ENCODE measurements around the gene PCSK6. TPM values are rescaled to one million over a fixed set of nuclear protein-coding genes. Genes with fewer than 3 reads are reported as not detected.

PCSK6 gene
- total RNA-seq, result 0.32 TPM in 1 of 2 replicates, not detected in the other

DNA sequence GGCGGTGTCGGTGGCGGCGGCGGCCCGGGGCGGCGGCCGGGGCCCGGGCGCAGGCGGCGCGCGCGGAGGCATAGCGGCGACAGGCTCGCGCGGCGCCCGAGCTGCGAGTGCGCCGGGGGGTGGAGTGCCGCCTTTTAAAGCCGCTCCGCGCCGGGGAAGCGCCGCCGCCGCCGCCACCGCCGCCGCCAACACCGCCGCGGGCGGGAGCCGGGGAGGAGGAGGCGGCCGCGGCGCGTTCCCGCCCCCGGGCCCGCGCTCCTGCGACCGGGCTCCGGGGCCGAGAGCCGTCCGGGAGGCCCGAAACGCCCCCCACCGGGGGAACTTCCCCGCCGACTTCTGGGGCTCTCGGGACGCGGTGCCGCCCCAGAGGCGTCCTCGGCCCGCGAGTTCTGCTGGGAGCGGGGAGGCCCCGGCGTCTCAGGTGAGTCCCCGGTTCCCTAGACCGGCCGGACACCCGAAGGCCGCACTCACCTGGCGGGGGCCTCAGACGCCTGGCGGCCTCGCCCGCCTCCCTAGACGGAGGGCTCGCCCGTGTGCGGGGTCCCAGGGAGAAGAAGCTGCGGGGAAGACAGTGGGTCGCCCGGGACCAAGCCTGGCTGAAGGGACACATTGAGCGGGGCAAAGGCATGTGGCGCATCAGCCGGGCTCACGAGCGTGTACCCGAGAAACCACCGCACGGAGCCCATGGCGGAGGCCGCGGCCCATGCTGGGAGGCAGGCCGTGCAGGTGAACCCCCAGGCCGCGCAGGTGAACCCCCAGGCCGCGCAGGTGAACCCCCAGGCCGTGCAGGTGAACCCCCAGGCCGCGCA, at the start of gene PCSK6:
TSS of gene PCSK6 (minus strand) at position 109 of the 809 bp plus-strand sequence. CDS start at position 72, 37 bp downstream.

GRCh38 chr15:101294731-101295606, 194.5 kb downstream of the PCSK6 start, which contains the start of gene SNRPA1:
Gene SNRPA1, minus strand, starts transcription at chr15:101295248. Its CDS starts 70 bp downstream, at chr15:101295178.

DNA sequence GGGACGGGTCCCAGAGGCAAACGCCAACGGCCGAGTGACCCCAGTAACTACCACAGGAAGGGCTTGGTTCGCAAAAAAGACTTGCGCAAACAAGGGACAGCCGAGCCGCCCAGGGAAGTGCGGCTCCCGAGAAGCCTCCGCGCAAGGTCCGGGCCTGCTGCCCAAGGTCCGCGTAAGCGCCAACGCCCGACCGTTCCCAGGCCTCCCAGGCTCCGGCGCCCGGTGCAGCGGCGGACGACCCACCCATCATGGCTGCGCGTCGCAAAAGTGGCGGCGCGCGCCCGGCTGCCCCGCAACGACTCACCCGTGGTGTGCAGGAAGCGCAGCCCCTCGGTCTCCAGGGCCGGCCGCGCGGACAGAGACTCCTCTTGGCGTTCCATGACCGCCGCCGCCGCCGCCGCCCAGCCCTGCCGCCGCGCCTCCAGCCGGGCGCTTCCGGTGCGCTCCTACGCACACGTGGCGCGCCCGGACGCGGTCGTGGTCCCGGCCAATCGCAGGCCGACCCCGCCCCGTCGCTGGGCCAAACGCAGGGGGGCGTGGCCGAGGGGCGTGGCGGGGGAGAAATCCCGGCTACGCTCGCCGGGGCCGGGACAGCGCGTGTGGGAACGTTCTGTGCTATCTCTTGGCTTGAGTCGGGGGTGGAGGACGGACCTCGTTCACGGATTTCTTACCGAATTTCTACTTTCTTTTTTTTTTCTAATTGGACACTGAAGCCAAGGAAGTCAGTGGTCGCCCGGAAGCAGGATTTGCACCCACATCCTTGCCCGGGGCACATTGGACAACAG, 212.3 kb downstream of the PCSK6 start, which contains the start of gene SELENOS:
TSS of gene SELENOS (minus strand) at position 448 of the 785 bp plus-strand sequence. CDS start at position 380, 68 bp downstream.

Other genes with a start within 250 kb of the PCSK6 start
- gene CHSY1, start 237.7 kb downstream of the PCSK6 start, total RNA-seq, result 32.2 and 44.5 TPM in 2 replicates
- gene SELENOS, start 212.2 kb downstream of the PCSK6 start, total RNA-seq, result 80.9 and 84.5 TPM in 2 replicates
- gene SNRPA1, start 194.5 kb downstream of the PCSK6 start, total RNA-seq, result 27.0 and 30.4 TPM in 2 replicates
- 29.6 and 40.9 TPM in 2 replicates for gene TM2D3, start 162.7 kb upstream of the PCSK6 start, total RNA-seq
- 7.8 and 8.2 TPM in 2 replicates for gene TARS3, start 234.8 kb upstream of the PCSK6 start, total RNA-seq

Data from epithelial cell of umbilical artery (primary cell).